Body of pancreas (tissue), 4 donors: Measurements from ENCODE around the gene RBM33.

ENCODE experiments used
- POLR2A ChIP-seq, 3 donors: fragments of 450-650 bp; IDR thresholded peaks; one replicate each; pipeline ENCODE4 v1.6.1; 2016; ENCODE audit warnings: antibody characterized with exemption in 3 of 3, mild to moderate bottlenecking in 2 of 3
- TF ChIP-seq, protein P1 (sequence below), 7 experiments: fragments of 450-650 bp in 4 of 7; fragments of 200-600 bp in 3 of 7; sonication (generic) in 3 of 7; IDR thresholded peaks; one replicate each; pipeline ENCODE4 v1.5.1; 2016 to 2019; ENCODE audit warnings: antibody characterized with exemption in 7 of 7

DNA sequence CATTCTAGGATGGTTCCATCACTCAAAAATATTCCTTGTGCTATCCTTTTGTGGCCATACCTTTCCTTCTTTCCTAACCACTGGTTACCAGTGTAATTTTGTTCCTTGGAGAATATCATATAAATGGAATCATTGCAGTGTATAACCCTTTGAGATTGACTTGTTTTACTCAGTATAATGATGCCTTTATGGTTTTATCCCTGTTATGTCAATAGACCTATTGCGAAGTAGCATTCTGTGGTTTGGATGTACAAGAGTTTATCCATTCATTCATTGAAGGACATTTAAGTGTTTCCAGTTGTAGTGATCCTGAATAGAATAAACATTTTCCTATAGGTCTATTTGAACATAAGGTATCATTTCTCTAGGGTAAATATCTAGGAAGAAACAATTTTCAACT lies 54.2 kb downstream of the RBM33 start:
- TF ChIP-seq, protein P1, sequence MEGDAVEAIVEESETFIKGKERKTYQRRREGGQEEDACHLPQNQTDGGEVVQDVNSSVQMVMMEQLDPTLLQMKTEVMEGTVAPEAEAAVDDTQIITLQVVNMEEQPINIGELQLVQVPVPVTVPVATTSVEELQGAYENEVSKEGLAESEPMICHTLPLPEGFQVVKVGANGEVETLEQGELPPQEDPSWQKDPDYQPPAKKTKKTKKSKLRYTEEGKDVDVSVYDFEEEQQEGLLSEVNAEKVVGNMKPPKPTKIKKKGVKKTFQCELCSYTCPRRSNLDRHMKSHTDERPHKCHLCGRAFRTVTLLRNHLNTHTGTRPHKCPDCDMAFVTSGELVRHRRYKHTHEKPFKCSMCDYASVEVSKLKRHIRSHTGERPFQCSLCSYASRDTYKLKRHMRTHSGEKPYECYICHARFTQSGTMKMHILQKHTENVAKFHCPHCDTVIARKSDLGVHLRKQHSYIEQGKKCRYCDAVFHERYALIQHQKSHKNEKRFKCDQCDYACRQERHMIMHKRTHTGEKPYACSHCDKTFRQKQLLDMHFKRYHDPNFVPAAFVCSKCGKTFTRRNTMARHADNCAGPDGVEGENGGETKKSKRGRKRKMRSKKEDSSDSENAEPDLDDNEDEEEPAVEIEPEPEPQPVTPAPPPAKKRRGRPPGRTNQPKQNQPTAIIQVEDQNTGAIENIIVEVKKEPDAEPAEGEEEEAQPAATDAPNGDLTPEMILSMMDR (IDR thresholded peaks at IDR 0.05), result no peak
- no peak for TF ChIP-seq POLR2A (IDR thresholded peaks at IDR 0.05)
